HEK293 (cell line): ENCODE measurements around the gene INPP5A.
A peak's percentile ranks its signal among the peaks of the same experiment; 100 is the strongest.

Source experiments
- CTCF ChIA-PET: fragments of 350-600 bp; formaldehyde crosslinking; extraction: SDS; loops from one replicate; lab custom pipeline; 2021; ENCODE audit warnings: antibody characterized with exemption; lab: Yijun Ruan, JAX
- POLR2A ChIA-PET: fragments of 300-600 bp; formaldehyde crosslinking; extraction: SDS; loops from one replicate; lab custom pipeline; 2020; ENCODE audit warnings: antibody characterized with exemption, inconsistent platforms; lab: Yijun Ruan, JAX
- H3K27ac ChIP-seq: fragments of 200-500 bp; sonication (Bioruptor generic); 2 replicates; pipeline ENCODE4 v1.5.1; 2014; ENCODE audit warnings: low read depth, low read length, control low read depth, inconsistent platforms; ENCODE audit errors: extremely low read depth
- H3K36me3 ChIP-seq, 2 experiments: fragments of 200-500 bp in 1 of 2; sonication (Bioruptor generic) in 1 of 2; 1 replicate in 1 of 2; 2 replicates in 1 of 2; pipeline ENCODE4 v1.5.1; 2014 to 2017; ENCODE audit warnings: inconsistent platforms in 2 of 2, low read length in 2 of 2; ENCODE audit not compliant: control insufficient read depth in 2 of 2, insufficient read depth in 1 of 2
- H3K4me1 ChIP-seq: fragments of 200-500 bp; sonication (Bioruptor generic); 2 replicates; pipeline ENCODE4 v1.5.1; 2014; ENCODE audit warnings: mild to moderate bottlenecking, low read length, inconsistent platforms; ENCODE audit not compliant: control insufficient read depth, insufficient read depth
- H3K4me3 ChIP-seq: 2 replicates; pipeline ENCODE4 v1.5.1; 2011; ENCODE audit warnings: low read depth, mild to moderate bottlenecking, control low read depth, low read length, moderate library complexity
- H3K9me3 ChIP-seq: fragments of 200-500 bp; sonication (Bioruptor generic); 2 replicates; pipeline ENCODE4 v1.5.1; 2014; ENCODE audit warnings: low read depth, low read length, inconsistent platforms; ENCODE audit not compliant: control insufficient read depth, insufficient read depth
- GLI4 ChIP-seq: fragments of 450-650 bp; formaldehyde crosslinking; IDR thresholded peaks from 2 replicates; pipeline ENCODE4 v1.5.1; 2016; ENCODE audit warnings: missing biosample characterization, missing genetic modification characterization
- HOXD13 ChIP-seq: sonication (generic); formaldehyde crosslinking; IDR thresholded peaks from 2 replicates; pipeline ENCODE4 v1.8.0; 2022; ENCODE audit warnings: missing genetic modification reagents, borderline replicate concordance
- IKZF3 ChIP-seq: fragments of 450-650 bp; IDR thresholded peaks from 2 replicates; pipeline ENCODE4 v1.5.0; 2018; ENCODE audit warnings: missing biosample characterization, mild to moderate bottlenecking, missing genetic modification characterization, moderate library complexity
- ZBTB49 ChIP-seq: fragments of 450-650 bp; formaldehyde crosslinking; IDR thresholded peaks from 2 replicates; pipeline ENCODE4 v1.5.1; 2016; ENCODE audit warnings: missing biosample characterization, missing genetic modification characterization, low read depth
- ZEB2 ChIP-seq: fragments of 450-650 bp; formaldehyde crosslinking; IDR thresholded peaks from 2 replicates; pipeline ENCODE4 v1.5.1; 2016; ENCODE audit warnings: missing biosample characterization, missing genetic modification characterization
- ZNF157 ChIP-seq: fragments of 450-650 bp; formaldehyde crosslinking; IDR thresholded peaks from 2 replicates; pipeline ENCODE4 v1.5.1; 2016; ENCODE audit warnings: missing biosample characterization, missing genetic modification characterization
- ZNF221 ChIP-seq: fragments of 450-650 bp; formaldehyde crosslinking; IDR thresholded peaks from 2 replicates; pipeline ENCODE4 v1.5.1; 2017; ENCODE audit warnings: missing biosample characterization, missing genetic modification characterization, borderline replicate concordance
- ZNF239 ChIP-seq: fragments of 450-650 bp; formaldehyde crosslinking; IDR thresholded peaks from 2 replicates; pipeline ENCODE4 v1.5.1; 2016; ENCODE audit warnings: missing biosample characterization, missing genetic modification characterization
- ZNF266 ChIP-seq: fragments of 450-650 bp; formaldehyde crosslinking; IDR thresholded peaks from 2 replicates; pipeline ENCODE4 v1.5.1; 2016; ENCODE audit warnings: missing biosample characterization, missing genetic modification characterization, low read depth
- ZNF292 ChIP-seq: fragments of 450-650 bp; formaldehyde crosslinking; IDR thresholded peaks from 2 replicates; pipeline ENCODE4 v1.5.1; 2016; ENCODE audit warnings: low read depth, missing biosample characterization, missing genetic modification characterization, borderline replicate concordance
- ZNF404 ChIP-seq: fragments of 450-650 bp; formaldehyde crosslinking; IDR thresholded peaks from 2 replicates; pipeline ENCODE4 v1.5.1; 2017; ENCODE audit warnings: missing biosample characterization, missing genetic modification characterization
- ZNF423 ChIP-seq: fragments of 450-650 bp; formaldehyde crosslinking; IDR thresholded peaks from 2 replicates; pipeline ENCODE4 v1.5.1; 2016; ENCODE audit warnings: missing biosample characterization, missing genetic modification characterization
- ZNF530 ChIP-seq: fragments of 450-650 bp; formaldehyde crosslinking; IDR thresholded peaks from 2 replicates; pipeline ENCODE4 v1.5.1; 2016; ENCODE audit warnings: low read depth, missing biosample characterization, missing genetic modification characterization
- ZNF585B ChIP-seq: fragments of 450-650 bp; formaldehyde crosslinking; IDR thresholded peaks from 2 replicates; pipeline ENCODE4 v1.5.1; 2016; ENCODE audit warnings: missing biosample characterization, missing genetic modification characterization
- ZNF596 ChIP-seq: fragments of 450-650 bp; IDR thresholded peaks from 2 replicates; pipeline ENCODE4 v1.5.0; 2018; ENCODE audit warnings: missing biosample characterization, mild to moderate bottlenecking, missing genetic modification characterization, moderate library complexity
- ZNF645 ChIP-seq: fragments of 450-650 bp; formaldehyde crosslinking; IDR thresholded peaks from 2 replicates; pipeline ENCODE4; 2016; ENCODE audit warnings: missing biosample characterization, missing genetic modification characterization
- TF ChIP-seq, protein P1 (sequence below): fragments of 450-650 bp; formaldehyde crosslinking; IDR thresholded peaks from 2 replicates; pipeline ENCODE4 v1.5.1; 2016; ENCODE audit warnings: missing biosample characterization, missing genetic modification characterization, borderline replicate concordance
- TF ChIP-seq, protein P2 (sequence below): fragments of 450-650 bp; formaldehyde crosslinking; IDR thresholded peaks from 2 replicates; pipeline ENCODE4 v1.5.1; 2016; ENCODE audit warnings: missing biosample characterization, missing genetic modification characterization
- TF ChIP-seq, protein P3 (sequence below): fragments of 450-650 bp; formaldehyde crosslinking; IDR thresholded peaks from 2 replicates; pipeline ENCODE4 v1.5.0; 2017; ENCODE audit warnings: missing biosample characterization, missing genetic modification characterization, borderline replicate concordance

INPP5A gene

DNA sequence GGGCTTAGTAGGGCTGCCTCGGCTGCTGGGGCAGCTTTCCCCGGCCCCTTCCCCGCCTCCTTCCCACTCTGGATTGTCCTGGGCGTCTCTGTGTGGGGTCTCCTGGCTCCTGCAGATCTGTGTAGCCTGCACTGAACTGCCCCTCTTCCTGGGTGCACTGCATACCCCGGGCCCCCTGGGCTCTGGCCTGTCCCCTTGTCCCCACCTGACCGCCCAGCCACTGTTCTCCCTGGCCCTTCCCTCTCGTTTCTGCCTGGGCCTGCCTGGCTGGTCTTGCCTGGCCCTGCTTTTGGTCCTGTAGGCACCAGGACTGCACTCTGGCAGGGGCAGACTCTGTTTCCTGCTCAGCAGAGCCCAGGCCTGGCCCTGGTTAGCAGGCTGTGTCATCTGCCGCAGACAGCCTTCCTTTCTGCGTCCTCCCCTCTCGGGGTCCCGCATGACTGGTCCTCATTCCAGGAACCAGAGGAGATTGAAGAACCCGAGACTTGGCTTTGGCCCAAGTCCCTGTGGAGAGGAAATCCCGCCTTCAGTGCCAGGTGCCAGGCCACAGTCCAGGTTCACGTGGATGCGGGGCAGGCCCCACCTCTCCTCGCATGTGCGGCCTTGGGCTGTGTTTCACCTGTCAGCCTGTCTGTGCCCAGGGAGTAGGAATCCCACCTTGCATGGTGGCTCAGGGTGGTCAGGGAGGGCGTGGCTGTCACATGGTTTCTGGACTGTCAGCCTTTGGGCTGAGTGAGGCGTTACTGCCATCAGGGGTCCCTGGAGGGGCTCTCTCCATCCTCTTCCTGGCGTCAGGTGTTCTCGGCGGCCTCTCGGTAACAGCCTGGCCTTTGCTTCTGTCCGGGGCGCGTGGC is 9.2 kb downstream of the INPP5A start (continued):
- TF ChIP-seq, protein P1, sequence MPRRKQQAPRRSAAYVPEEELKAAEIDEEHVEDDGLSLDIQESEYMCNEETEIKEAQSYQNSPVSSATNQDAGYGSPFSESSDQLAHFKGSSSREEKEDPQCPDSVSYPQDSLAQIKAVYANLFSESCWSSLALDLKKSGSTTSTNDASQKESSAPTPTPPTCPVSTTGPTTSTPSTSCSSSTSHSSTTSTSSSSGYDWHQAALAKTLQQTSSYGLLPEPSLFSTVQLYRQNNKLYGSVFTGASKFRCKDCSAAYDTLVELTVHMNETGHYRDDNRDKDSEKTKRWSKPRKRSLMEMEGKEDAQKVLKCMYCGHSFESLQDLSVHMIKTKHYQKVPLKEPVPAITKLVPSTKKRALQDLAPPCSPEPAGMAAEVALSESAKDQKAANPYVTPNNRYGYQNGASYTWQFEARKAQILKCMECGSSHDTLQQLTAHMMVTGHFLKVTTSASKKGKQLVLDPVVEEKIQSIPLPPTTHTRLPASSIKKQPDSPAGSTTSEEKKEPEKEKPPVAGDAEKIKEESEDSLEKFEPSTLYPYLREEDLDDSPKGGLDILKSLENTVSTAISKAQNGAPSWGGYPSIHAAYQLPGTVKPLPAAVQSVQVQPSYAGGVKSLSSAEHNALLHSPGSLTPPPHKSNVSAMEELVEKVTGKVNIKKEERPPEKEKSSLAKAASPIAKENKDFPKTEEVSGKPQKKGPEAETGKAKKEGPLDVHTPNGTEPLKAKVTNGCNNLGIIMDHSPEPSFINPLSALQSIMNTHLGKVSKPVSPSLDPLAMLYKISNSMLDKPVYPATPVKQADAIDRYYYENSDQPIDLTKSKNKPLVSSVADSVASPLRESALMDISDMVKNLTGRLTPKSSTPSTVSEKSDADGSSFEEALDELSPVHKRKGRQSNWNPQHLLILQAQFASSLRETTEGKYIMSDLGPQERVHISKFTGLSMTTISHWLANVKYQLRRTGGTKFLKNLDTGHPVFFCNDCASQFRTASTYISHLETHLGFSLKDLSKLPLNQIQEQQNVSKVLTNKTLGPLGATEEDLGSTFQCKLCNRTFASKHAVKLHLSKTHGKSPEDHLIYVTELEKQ (tag by site-specific recombination) = no peak
- TF ChIP-seq IKZF3 (tag by site-specific recombination) (no peak), ZBTB49 (tag by site-specific recombination) (no peak)

DNA sequence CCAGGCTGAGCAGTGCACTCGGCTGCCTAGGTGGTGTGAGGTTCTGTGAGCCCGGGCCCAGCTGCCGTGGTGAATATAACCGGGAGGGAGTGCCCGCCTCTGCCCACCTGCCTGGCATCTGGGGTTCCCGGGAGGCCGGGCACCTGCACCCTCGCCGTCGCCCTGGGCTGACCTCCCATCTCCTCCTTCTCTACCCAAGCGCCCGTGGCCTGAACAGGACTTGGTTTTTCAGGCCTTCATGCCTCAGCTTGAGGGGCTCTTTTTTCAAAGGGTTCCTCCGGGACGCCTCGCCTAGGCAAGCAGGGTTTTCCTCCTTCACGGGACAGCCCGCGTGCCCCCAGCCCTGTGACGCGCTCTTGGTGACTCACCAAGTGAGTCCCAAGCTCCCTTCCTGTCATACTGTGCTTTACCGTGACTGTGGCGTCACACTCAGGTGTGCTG is 9.9 kb downstream of the INPP5A start:
- Histone ChIP-seq H3K36me3 (no peaks in the 10 kb centered on the region), H3K4me1 (no peaks in the 10 kb centered on the region), H3K27ac (no peak overlapping the region), H3K9me3 (no peaks in the 10 kb centered on the region), H3K4me3 (no peak overlapping the region)
- TF ChIP-seq, protein P2, sequence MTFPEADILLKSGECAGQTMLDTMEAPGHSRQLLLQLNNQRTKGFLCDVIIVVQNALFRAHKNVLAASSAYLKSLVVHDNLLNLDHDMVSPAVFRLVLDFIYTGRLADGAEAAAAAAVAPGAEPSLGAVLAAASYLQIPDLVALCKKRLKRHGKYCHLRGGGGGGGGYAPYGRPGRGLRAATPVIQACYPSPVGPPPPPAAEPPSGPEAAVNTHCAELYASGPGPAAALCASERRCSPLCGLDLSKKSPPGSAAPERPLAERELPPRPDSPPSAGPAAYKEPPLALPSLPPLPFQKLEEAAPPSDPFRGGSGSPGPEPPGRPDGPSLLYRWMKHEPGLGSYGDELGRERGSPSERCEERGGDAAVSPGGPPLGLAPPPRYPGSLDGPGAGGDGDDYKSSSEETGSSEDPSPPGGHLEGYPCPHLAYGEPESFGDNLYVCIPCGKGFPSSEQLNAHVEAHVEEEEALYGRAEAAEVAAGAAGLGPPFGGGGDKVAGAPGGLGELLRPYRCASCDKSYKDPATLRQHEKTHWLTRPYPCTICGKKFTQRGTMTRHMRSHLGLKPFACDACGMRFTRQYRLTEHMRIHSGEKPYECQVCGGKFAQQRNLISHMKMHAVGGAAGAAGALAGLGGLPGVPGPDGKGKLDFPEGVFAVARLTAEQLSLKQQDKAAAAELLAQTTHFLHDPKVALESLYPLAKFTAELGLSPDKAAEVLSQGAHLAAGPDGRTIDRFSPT = 0 out of 2 replicates have a peak, but pooled peaks have one; percentile 31
- TF ChIP-seq ZNF239 (tag by site-specific recombination) (no peak), ZNF645 (tag by site-specific recombination) (no peak), ZNF157 (tag by site-specific recombination) (no peak), ZEB2 (tag by site-specific recombination) (no peak), ZNF596 (tag by site-specific recombination) (no peak), ZNF423 (tag by site-specific recombination) (no peak)
- ChIA-PET POLR2A (interaction anchor here (0.6 kb wide), 1 partner anchor 801 kb away, joined by 4 read pairs; no protein-coding TSS in a partner anchor), CTCF (no interaction called here)

DNA sequence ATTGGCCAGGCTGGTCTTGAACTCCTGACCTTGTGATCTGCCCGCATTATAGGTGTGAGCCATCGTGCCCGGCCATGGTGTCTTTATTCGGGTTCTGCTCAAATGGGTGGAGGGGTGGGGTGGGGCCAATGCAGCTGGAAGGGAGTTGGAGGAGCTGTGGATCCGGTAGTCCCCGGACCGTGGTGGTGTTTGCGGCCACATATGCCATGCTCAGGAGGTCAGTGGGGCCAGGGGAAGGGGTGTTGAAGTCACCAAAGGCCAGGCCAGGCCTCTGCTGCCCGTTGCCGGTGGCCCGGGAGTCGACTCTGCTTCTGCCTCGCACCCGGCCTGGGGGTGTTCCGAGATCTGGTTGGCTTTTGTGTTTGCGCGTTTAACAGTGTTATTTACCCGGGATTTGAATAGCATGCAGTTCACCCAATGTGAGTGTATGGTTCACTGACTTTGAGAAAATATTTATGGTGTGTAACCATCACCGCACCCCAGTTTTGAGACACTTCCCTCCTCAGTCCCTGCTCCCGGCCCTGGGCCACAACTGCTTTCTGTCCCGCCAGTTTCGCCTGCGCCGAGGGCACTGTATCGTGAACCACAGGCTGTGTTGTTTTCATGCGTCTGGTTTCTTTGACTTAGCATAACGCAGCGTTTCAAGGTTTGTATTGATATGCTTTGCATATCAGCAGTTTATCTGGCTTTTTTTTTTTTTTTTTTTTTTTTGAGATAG is 10.7 kb downstream of the INPP5A start:
- CTCF ChIA-PET = no interaction called here
- TF ChIP-seq, protein P3, sequence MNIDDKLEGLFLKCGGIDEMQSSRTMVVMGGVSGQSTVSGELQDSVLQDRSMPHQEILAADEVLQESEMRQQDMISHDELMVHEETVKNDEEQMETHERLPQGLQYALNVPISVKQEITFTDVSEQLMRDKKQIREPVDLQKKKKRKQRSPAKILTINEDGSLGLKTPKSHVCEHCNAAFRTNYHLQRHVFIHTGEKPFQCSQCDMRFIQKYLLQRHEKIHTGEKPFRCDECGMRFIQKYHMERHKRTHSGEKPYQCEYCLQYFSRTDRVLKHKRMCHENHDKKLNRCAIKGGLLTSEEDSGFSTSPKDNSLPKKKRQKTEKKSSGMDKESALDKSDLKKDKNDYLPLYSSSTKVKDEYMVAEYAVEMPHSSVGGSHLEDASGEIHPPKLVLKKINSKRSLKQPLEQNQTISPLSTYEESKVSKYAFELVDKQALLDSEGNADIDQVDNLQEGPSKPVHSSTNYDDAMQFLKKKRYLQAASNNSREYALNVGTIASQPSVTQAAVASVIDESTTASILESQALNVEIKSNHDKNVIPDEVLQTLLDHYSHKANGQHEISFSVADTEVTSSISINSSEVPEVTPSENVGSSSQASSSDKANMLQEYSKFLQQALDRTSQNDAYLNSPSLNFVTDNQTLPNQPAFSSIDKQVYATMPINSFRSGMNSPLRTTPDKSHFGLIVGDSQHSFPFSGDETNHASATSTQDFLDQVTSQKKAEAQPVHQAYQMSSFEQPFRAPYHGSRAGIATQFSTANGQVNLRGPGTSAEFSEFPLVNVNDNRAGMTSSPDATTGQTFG (tag by site-specific recombination) = no peak
- TF ChIP-seq ZNF266 (tag by site-specific recombination) (no peak), ZNF292 (tag by site-specific recombination) (no peak), ZNF585B (no peak), ZNF530 (tag by site-specific recombination) (no peak), ZNF221 (tag by site-specific recombination) (no peak), ZNF404 (tag by site-specific recombination) (no peak), GLI4 (tag by site-specific recombination) (no peak), HOXD13 (CRISPR knock-in tag) (no peak)

More for the DNA sequence above, 10.7 kb downstream of the INPP5A start:
- H3K9me3 ChIP-seq = no peaks in the 10 kb centered on the region
- POLR2A ChIA-PET = no interaction called here
- no peaks in the 10 kb centered on the region for H3K4me1 ChIP-seq
- no peaks in the 10 kb centered on the region for H3K36me3 ChIP-seq
- H3K4me3 ChIP-seq = no peak overlapping the region
- H3K27ac ChIP-seq = no peak overlapping the region
